Activated T-cell treated with anti-CD3 and anti-CD28 coated beads, Interleukin-2, amount 50 U/mL, for 72 hours (primary cell): ENCODE measurements around the gene MRGPRE. TPM values are rescaled to one million over a fixed set of nuclear protein-coding genes. Genes with fewer than 3 reads are reported as not detected.

Source experiments
- ATAC-seq, 2 donors: fragments of 150-1000 bp; cut with Tn5 transposase; replicated peaks in 1 of 2; 2 replicates each; pipeline ENCODE4 v1.10.0; 2021; ENCODE audit warnings: moderate library complexity in 2 of 2, mild to moderate bottlenecking in 1 of 2
- DNase-seq, 2 donors: peaks; one replicate each; pipeline ENCODE4 v3.0.0; 2021 to 2022; ENCODE audit warnings: mixed read lengths in 1 of 2
- H3K27ac Mint-ChIP-seq: one replicate; pipeline ENCODE4 v1.8.0; 2022; ENCODE audit warnings: mild to moderate bottlenecking, moderate library complexity, mixed read lengths
- H3K27me3 Mint-ChIP-seq: one replicate; pipeline ENCODE4 v1.8.0; 2022; ENCODE audit warnings: low read depth, mixed read lengths
- H3K36me3 Mint-ChIP-seq, 2 donors: one replicate each; pipeline ENCODE4 v1.8.0; 2022; ENCODE audit warnings: mixed read lengths in 2 of 2, mild to moderate bottlenecking in 1 of 2; ENCODE audit not compliant: insufficient read depth in 2 of 2
- H3K4me1 Mint-ChIP-seq: one replicate; pipeline ENCODE4 v1.8.0; 2022; ENCODE audit warnings: low read depth, mixed read lengths
- H3K4me3 Mint-ChIP-seq, 2 donors: one replicate each; pipeline ENCODE4 v1.8.0; 2022; ENCODE audit warnings: mild to moderate bottlenecking in 2 of 2, mixed read lengths in 2 of 2, moderate library complexity in 2 of 2
- H3K9me3 Mint-ChIP-seq, 2 donors: one replicate each; pipeline ENCODE4 v1.8.0; 2022; ENCODE audit warnings: mixed read lengths in 2 of 2
- total RNA-seq, 2 donors: library from RNA; stranded (reverse); gene quantifications; one replicate each; pipeline ENCODE4 v1.2.3, GENCODE V29; 2022

The MRGPRE gene
- total RNA-seq, 2 donors from 2014 or later, result not detected

DNA sequence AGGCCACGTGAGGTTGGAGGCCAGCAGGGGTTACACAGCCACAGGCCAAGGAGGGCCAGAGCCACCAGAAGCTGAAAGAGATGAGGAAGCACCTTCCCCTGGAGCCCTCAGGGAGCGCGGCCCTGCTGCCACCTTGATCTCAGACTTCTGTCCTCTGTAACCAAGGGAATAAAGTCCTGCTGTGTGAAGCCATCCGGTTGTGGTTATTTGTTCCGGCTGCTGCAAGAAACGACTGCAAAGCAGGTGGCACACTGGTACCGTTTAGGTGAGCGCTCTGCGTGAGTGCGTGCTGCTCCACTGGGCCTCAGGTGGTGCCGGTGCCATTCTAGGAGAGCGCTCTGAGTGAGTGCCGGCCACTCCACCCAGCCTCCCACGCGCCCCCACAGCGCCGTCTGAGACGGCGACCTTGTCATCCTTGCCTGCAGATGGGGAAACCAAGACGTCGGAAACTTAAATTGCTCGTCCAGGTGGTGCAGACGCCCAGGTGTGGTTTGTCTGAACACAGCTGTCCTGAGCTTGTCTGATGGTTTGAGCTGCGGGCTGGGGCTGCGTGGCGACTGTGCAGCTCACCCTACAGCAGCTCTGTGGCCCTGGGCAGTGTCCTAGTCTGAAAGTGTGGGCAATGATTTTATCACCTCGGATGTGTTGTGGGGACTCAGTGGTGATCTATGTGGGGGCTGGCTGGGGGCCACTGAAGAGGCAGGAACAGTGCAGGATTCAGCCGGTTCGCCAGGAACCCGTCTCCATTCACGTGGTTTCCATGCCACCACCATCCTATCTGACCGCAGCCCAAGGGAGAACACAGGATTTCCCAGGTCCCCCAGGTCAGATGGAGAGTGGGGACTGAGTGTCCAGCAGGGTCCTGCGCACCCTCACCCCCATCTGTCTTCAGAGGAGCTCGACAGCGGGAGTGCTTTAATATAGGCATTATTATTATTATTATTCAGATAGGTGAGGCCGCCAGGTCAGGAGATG is 9.0 kb downstream of the MRGPRE start:
- H3K4me1 Mint-ChIP-seq, result peaks cover 12% of the 10 kb centered on the region
- H3K9me3 Mint-ChIP-seq, result no peaks in the 10 kb centered on the region
- H3K27ac Mint-ChIP-seq, result no peak overlapping the region
- H3K27me3 Mint-ChIP-seq, result no peaks in the 10 kb centered on the region
- no peaks in the 10 kb centered on the region for H3K36me3 Mint-ChIP-seq
- no peak for ATAC-seq
- H3K4me3 Mint-ChIP-seq, result no peak overlapping the region
- no peak for DNase-seq

DNA sequence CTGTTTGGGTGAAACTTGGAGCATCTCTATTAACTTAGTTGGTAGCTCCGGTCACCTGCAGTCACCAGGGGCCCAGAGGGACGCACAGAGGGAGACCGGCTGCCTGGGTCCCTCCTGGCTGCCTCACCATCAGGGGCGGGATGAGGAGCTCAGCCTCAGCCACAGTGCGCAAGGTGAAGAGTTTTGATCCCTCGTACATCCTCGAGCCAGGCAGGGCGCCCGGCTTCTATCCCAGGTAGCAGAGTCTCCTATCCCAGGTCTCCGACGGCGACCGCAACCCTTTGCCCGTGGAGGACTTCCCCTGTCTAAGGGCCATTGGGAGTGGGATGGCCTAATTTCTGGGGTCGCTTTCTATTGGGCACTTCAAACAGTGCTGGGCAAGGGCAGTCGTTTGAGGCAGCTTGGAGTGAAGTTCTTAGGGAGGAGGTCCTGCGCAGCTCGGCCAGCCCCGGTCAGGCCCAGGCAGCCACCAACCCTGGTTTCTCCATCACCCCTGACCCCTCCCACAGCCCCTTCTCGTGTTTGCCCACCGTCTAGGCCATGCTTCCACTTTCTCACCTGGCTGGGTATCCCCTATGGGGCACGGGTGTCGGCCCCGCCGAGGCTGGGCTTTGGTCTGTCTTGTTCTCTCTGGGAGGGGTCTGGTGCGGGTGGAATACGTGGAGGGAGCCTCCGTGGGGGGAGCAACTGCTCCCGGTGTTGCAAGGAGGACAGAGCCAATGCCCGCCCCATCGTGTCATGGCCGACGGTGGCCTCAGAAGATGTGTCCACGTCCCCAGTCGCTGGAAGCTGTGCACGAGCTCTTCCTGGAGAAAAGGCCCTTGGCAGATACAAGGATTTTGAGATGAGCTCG is 10.0 kb downstream of the MRGPRE start:
- no peak for ATAC-seq
- Mint-ChIP-seq H3K4me1 (peaks cover 12% of the 10 kb centered on the region), H3K36me3 (no peaks in the 10 kb centered on the region), H3K9me3 (no peaks in the 10 kb centered on the region), H3K27me3 (no peaks in the 10 kb centered on the region), H3K4me3 (no peak overlapping the region), H3K27ac (no peak overlapping the region)
- no peak for DNase-seq

DNA sequence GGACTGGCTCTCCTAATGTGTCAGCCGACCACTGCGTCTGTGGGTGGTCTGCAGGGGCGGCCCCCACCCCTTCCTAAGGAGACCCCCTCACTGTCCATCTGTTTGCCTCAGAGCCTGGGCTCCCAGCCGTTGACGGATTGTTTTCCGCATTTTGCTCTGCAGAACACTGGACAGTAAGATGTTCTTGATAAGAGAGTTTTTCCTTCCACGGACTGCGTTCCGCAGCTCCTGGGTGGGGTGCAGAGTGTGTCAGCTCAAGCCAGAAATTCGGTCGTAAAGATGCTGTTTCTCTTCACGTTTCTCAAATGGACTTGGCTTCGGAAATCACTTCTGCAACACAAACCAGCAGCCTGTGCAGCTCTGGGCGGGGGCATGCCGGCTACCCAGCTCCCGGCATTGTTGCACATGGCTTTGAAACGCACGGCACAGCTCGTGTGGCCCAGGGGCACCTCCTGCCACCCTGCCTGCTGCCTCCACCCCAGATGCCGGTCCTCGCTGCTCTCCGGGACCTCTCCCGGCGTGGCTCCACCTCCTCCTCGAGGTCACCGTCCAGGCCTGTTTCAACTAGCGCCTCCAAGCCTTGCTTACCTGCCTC is 10.7 kb downstream of the MRGPRE start:
- Mint-ChIP-seq H3K27me3 (no peaks in the 10 kb centered on the region), H3K27ac (no peak overlapping the region)

DNA sequence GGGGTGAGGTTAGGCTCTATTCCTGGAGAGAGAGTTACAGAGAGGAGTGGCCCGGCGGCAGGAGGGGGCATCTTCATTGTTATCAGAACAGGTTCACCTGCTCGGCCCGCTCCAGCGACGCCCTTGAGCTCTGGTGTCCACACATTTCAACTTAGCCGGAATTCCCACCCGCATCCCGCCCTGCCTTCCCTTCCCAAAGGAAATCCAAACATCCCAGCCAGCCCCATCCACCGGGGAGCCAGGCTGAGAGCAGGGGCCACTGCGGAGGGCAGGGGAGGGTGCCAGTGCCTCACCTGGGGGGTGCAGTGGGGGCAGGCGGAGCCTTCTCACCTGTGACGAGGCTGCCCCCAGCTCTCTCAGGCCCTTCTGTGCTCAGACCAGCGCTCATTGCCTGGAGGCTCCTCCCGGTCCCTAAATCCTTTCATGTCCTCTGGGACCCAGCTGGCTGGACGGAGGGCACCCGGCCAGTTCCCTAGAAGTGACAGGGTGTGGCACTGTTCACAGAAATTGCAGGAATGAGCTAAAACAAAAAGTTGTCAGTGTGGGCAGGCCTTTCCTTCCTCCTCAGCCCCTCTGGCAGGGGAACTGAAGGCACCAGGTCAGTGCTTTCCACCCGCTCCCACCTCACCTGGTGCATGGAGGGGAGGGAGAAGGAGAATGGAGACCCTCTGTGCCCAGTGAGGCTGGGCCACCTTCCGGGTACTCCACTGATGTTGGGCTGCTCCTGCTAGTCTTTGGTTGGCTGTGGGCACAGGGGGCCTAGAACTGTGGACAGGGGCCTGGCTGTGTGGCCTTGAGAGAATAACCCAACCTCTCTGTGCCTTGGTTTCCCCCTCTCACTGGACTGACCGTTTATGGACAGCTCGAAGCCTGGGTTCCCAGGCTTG is 11.5 kb downstream of the MRGPRE start:
- peaks cover 12% of the 10 kb centered on the region for H3K4me1 Mint-ChIP-seq
- no peaks in the 10 kb centered on the region for H3K27me3 Mint-ChIP-seq
- ATAC-seq, result no peak
- no peak for DNase-seq
- no peak overlapping the region for H3K4me3 Mint-ChIP-seq
- H3K9me3 Mint-ChIP-seq, result no peaks in the 10 kb centered on the region
- H3K36me3 Mint-ChIP-seq, result no peaks in the 10 kb centered on the region
- H3K27ac Mint-ChIP-seq, result no peak overlapping the region

More for the DNA sequence above, 10.7 kb downstream of the MRGPRE start:
- Mint-ChIP-seq H3K4me1 (peaks cover 12% of the 10 kb centered on the region), H3K9me3 (no peaks in the 10 kb centered on the region), H3K4me3 (no peak overlapping the region), H3K36me3 (no peaks in the 10 kb centered on the region)
- ATAC-seq, result no peak
- DNase-seq, result no peak

DNA sequence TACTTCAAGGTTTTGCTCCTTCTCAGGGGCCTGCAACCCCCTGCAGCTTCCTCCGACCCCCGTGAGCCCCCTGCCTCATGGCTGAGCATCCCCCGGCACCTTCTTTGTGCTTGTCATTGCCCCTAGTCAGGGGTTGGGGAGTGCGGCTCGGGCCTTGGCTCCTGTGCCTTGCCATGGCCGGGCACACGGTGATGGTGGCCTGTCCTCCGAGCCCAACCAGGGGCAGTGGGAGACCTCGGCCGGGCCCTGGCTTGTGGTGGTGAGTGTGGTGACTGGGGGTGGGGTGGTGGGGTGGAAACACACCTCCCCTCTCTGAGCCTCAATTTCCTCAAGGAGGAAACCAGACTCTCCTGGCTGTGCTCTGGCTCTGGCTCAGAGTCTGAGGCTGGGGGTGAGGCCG is 12.1 kb downstream of the MRGPRE start:
- Mint-ChIP-seq H3K4me3 (no peak overlapping the region), H3K36me3 (no peaks in the 10 kb centered on the region), H3K27me3 (no peaks in the 10 kb centered on the region), H3K4me1 (peaks cover 12% of the 10 kb centered on the region), H3K9me3 (no peaks in the 10 kb centered on the region), H3K27ac (no peak overlapping the region)
- DNase-seq, result no peak
- ATAC-seq, result no peak

DNA sequence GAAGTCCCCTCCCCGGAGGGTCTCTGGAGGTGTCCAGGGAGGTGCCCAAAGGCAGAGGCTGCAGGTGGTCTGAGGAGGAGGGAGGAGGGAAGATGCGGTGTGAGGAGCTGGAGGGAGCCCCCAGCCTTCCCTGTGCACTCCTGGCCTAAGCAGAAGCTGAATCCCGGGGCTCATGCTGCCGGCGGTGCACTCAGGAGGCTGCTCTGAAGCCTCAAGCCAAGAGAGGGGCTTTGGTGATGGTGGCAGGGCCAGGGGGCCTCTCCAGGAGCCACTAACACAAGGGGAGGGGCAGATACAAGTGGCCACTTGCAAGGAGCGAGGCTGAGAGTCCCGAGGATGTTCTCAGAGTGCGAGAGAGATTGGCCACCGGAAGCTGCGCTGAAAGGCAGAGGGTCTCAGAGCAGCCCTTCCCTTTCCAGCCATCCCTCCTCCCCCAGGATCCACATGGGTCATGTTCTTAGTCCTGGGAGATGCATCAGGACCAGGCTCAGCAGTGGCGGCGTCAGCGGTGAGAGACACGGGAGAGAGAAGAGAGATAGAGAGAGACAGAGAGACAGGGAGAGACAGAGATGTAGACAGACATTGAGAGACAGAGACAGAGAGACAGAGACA is 12.8 kb downstream of the MRGPRE start:
- Mint-ChIP-seq H3K4me1 (peaks cover 12% of the 10 kb centered on the region), H3K27me3 (no peaks in the 10 kb centered on the region), H3K9me3 (no peaks in the 10 kb centered on the region), H3K27ac (no peak overlapping the region), H3K36me3 (no peaks in the 10 kb centered on the region), H3K4me3 (no peak overlapping the region)
- no peak for ATAC-seq
- no peak for DNase-seq

DNA sequence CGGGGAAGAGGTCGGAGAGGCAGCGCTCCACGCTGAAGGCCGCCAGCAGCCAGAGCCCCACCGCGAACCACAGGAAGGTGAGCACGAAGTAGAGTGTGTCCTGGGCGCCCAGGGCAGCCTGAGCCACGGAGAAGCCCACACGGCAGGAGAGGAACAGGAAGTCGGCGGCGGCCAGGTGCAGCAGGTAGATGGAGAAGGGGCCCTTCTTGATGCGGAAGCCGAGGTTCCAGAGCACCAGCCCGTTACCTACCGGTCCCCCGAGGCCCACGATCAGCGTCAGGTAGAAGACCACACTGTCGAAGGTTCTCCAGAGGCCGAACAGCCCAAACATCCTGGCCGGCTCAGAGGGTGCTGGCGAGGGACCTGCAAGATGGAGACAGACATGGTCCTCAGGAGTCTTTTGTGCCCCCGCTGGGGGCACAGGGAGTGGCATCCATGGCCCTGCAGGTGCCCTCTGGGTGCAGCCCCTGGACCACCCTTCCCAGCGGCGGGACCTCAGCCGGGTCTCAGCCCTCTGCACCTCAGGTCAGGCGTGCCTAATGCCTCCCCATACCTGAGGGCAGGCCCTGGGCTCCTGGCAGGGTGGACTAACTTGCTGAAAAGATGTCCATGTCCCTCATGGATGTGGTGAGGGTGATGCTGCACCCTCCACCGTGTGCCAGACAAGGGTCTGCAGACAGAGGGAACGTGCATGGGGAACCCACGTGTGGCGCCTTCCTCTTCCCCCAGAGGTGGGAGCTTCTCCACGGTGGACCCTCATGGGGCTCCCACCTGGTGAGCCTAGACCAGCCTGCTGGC is 13.5 kb downstream of the MRGPRE start, which contains the start of gene MRGPRG:
MRGPRG (minus strand) TSS at position 331 of the 798 bp plus-strand sequence; CDS start at position 331, 0 bp downstream.
- ATAC-seq, result no peak
- Mint-ChIP-seq H3K9me3 (no peaks in the 10 kb centered on the region), H3K4me3 (no peak within 1 kb of the TSS), H3K4me1 (peaks cover 12% of the 10 kb centered on the region), H3K36me3 (no peaks in the 10 kb centered on the region), H3K27me3 (no peaks in the 10 kb centered on the region), H3K27ac (no peak within 1 kb of the TSS)
- no peak for DNase-seq

DNA sequence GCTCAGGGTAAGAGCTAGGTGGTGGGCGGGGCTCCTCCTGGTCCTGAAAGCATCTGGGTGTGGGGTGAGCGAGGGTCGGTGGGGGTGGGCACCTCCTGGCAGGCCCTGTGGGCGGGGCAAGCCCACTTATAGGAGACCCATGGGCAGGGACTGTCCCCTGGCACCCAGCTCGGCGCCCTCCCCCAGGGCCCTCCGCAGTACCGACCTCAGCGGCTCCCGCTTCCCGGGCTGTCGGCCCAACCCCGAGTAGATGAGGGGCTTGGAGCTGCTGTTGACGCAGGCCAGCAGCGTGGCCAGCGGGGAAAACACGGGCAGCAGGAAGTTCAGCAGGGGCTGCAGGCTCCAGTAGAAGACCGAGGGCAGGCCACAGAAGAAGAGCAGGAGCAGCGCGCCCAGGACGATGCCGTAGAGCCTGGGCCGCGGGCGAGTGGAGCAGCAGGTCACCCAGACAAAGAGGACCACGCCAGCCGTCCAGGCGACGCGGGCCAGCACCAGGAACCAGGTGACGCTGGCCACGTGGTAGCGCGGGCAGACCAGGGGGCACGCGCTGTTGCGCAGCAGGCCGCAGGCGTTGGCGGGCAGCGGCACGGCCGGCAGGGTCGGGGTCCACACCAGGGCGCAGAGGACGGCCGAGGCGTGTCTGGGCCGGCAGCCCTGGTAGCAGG is 14.3 kb downstream of the MRGPRE start:
- Mint-ChIP-seq H3K36me3 (no peaks in the 10 kb centered on the region), H3K27ac (no peak overlapping the region), H3K27me3 (no peaks in the 10 kb centered on the region), H3K9me3 (no peaks in the 10 kb centered on the region), H3K4me1 (peaks cover 5% of the 10 kb centered on the region), H3K4me3 (no peak overlapping the region)
- DNase-seq (no peak), ATAC-seq (no peak)

DNA sequence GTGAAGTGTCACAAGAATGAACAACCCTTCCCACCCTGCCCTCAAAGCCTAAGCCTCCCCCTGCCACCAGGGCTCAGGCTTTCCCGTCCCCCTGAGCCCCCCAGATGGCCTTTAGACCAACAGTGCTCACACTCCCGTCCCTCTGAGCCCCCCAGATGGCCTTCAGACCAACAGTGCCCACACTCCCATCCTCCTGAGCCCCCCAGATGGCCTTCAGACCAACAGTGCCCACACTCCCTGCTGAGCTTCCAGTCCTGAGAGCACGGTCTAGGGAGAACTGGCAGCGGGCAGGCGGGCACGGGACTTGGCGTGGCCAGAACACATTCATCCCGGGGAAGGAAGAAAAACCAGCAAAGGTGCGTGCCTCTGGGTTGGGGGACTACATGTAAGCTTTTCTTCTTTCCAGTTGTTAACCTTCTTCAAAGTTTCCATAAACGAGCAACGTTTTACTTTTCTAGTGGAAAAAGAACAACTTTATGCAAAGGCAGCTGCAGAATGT is 16.1 kb downstream of the MRGPRE start:
- DNase-seq (no peak), ATAC-seq (no peak)
- Mint-ChIP-seq H3K27ac (no peak overlapping the region), H3K36me3 (peaks cover 0 to 3% of the 10 kb centered on the region in 2 donors), H3K4me1 (no peaks in the 10 kb centered on the region), H3K27me3 (no peaks in the 10 kb centered on the region), H3K9me3 (peaks cover 0 to 5% of the 10 kb centered on the region in 2 donors), H3K4me3 (no peak overlapping the region)

DNA sequence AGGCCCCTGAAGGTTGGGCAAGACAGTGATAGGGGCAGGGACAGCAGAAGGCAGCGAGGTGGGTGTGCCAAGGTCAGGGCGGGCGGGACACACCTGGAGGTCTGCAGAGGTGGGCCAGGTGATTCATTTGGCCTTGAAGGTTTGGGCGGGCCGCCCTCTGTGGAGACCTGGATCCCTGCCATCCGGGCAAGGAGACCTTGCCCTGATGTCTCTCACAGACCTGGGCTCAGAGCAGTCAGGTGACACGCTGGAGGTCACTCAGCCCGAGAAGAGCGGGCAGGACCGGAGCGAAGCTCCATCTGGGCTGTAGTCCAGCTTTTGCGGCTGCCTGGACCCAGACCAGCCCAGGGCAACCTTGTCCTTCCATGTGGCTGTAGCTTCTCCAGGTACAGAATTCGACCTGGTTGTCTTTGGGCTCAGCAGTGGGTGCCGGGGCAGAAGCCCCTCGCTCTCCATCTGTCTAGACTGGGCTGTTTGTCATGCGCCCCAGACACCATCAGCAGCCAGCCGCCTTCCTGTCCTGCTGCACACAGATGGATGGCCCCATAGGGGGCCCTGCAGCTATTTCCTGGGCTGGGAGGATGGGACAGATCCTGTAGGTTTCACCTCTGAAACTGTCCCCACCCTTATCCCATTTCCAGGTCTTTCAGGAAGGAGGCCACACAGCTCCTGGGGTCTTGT is 16.7 kb downstream of the MRGPRE start:
- Mint-ChIP-seq H3K9me3 (peaks cover 0 to 5% of the 10 kb centered on the region in 2 donors), H3K4me1 (no peaks in the 10 kb centered on the region), H3K36me3 (peaks cover 0 to 3% of the 10 kb centered on the region in 2 donors), H3K4me3 (no peak overlapping the region), H3K27ac (no peak overlapping the region), H3K27me3 (no peaks in the 10 kb centered on the region)
- ATAC-seq (no peak), DNase-seq (no peak)

DNA sequence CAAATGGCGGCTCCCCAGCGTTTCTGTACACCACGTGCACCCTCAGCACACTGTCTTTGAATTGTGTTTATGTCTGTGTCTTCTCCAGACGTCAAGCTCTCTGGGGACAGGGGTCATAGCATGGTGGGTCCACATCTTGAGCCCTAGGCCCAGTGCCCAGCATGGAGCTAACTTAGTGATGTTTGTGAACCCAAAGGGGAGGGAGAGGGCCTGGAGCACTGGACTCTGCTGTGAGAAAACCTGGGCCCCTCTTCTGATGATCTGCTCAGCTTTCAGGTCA is 17.9 kb downstream of the MRGPRE start:
- DNase-seq, result no peak
- Mint-ChIP-seq H3K4me1 (no peaks in the 10 kb centered on the region), H3K27me3 (no peaks in the 10 kb centered on the region), H3K36me3 (peaks cover 0 to 3% of the 10 kb centered on the region in 2 donors), H3K9me3 (peaks cover 0 to 5% of the 10 kb centered on the region in 2 donors), H3K27ac (no peak overlapping the region), H3K4me3 (no peak overlapping the region)
- no peak for ATAC-seq
